Ishikawa (cell line): ENCODE measurements around the gene SESTD1.

Experiments used
- CEBPB ChIP-seq: IDR thresholded peaks from 2 replicates; pipeline ENCODE4 v1.6.1; 2012
- EGR1 ChIP-seq: IDR thresholded peaks from 2 replicates; pipeline ENCODE4 v1.6.1; 2012
- EP300 ChIP-seq: IDR thresholded peaks from 2 replicates; pipeline ENCODE4 v1.6.1; 2012; ENCODE audit warnings: borderline replicate concordance
- TEAD4 ChIP-seq: IDR thresholded peaks from 2 replicates; pipeline ENCODE4 v1.6.1; 2012
- YY1 ChIP-seq: IDR thresholded peaks from 2 replicates; pipeline ENCODE4 v1.6.1; 2012; ENCODE audit warnings: low read depth
- TF ChIP-seq, protein P1 (sequence below): IDR thresholded peaks from 2 replicates; pipeline ENCODE4 v1.6.1; 2012
- TF ChIP-seq, protein P2 (sequence below): IDR thresholded peaks from 2 replicates; pipeline ENCODE4 v1.6.1; 2012; ENCODE audit warnings: low read depth, mild to moderate bottlenecking
- TF ChIP-seq, protein P3 (sequence below): IDR thresholded peaks from 2 replicates; pipeline ENCODE4 v1.6.1; 2012

DNA sequence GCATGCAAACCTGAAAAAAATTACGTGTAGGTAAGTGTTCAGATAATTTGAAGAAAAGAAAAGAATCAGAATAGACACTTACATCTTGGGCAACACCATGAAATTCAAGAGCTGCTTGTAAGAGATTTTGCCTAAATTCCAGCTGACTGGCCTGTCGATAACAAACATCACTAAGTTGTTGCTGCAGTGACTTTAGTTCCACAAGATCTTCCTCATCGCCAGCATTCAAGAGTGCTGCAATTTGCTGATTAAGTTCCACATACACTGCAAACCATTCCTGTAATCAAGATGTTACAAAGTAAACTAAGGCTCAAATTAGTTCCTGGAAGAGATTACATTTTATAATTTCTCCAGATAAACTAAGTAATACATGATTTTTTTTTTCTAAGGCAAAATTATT, 140.3 kb downstream of the SESTD1 start:
- TF ChIP-seq, protein P1, sequence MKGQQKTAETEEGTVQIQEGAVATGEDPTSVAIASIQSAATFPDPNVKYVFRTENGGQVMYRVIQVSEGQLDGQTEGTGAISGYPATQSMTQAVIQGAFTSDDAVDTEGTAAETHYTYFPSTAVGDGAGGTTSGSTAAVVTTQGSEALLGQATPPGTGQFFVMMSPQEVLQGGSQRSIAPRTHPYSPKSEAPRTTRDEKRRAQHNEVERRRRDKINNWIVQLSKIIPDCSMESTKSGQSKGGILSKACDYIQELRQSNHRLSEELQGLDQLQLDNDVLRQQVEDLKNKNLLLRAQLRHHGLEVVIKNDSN: no peak
- TF ChIP-seq, protein P2, sequence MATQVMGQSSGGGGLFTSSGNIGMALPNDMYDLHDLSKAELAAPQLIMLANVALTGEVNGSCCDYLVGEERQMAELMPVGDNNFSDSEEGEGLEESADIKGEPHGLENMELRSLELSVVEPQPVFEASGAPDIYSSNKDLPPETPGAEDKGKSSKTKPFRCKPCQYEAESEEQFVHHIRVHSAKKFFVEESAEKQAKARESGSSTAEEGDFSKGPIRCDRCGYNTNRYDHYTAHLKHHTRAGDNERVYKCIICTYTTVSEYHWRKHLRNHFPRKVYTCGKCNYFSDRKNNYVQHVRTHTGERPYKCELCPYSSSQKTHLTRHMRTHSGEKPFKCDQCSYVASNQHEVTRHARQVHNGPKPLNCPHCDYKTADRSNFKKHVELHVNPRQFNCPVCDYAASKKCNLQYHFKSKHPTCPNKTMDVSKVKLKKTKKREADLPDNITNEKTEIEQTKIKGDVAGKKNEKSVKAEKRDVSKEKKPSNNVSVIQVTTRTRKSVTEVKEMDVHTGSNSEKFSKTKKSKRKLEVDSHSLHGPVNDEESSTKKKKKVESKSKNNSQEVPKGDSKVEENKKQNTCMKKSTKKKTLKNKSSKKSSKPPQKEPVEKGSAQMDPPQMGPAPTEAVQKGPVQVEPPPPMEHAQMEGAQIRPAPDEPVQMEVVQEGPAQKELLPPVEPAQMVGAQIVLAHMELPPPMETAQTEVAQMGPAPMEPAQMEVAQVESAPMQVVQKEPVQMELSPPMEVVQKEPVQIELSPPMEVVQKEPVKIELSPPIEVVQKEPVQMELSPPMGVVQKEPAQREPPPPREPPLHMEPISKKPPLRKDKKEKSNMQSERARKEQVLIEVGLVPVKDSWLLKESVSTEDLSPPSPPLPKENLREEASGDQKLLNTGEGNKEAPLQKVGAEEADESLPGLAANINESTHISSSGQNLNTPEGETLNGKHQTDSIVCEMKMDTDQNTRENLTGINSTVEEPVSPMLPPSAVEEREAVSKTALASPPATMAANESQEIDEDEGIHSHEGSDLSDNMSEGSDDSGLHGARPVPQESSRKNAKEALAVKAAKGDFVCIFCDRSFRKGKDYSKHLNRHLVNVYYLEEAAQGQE: no peak
- TF ChIP-seq TEAD4 (no peak), CEBPB (no peak), YY1 (no peak), EGR1 (no peak), EP300 (no peak)
- TF ChIP-seq, protein P3, sequence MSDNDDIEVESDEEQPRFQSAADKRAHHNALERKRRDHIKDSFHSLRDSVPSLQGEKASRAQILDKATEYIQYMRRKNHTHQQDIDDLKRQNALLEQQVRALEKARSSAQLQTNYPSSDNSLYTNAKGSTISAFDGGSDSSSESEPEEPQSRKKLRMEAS: no peak
